HFFc6 (cell line): ENCODE results near the gene ZNF35. TPM values are rescaled to one million over a fixed set of nuclear protein-coding genes. Genes with fewer than 3 reads are reported as not detected.
A peak's percentile ranks its signal among the peaks of the same experiment; 100 is the strongest.

ENCODE experiments used
- DNase-seq: peaks from one replicate; pipeline ENCODE4 v3.0.0-alpha.2; 2018
- H3K27ac Mint-ChIP-seq: 2 replicates; pipeline ENCODE4 v1.8.0; 2020; ENCODE audit warnings: mild to moderate bottlenecking, mixed read lengths
- H3K27me3 Mint-ChIP-seq: 2 replicates; pipeline ENCODE4 v1.8.0; 2021; ENCODE audit warnings: mild to moderate bottlenecking, moderate library complexity, mixed read lengths; ENCODE audit not compliant: insufficient read depth
- H3K36me3 Mint-ChIP-seq: 2 replicates; pipeline ENCODE4 v1.8.0; 2021; ENCODE audit warnings: low read depth, mixed read lengths
- H3K4me1 Mint-ChIP-seq: 2 replicates; pipeline ENCODE4 v1.8.0; 2020; ENCODE audit warnings: low read depth, mixed read lengths
- H3K4me3 Mint-ChIP-seq: 2 replicates; pipeline ENCODE4 v1.8.0; 2020; ENCODE audit warnings: mild to moderate bottlenecking, moderate library complexity, mixed read lengths
- H3K9me3 Mint-ChIP-seq: 2 replicates; pipeline ENCODE4 v1.8.0; 2020; ENCODE audit warnings: mild to moderate bottlenecking, mixed read lengths
- total RNA-seq, 6 experiments: library from RNA; stranded (reverse); fragmentation: NEBNext Ultra II Directional; extraction: Animal tissue kit (Norgen Biotek cat#: 25700); gene quantifications; 2 replicates in 1 of 6; 3 replicates in 5 of 6; pipeline ENCODE4 v1.2.3, GENCODE V29; 2021
- TF ChIP-seq, protein P1 (sequence below): fragments of 200-600 bp; sonication (generic); IDR thresholded peaks from 2 replicates; pipeline ENCODE4 v1.5.0; 2021; ENCODE audit warnings: antibody characterized with exemption, mild to moderate bottlenecking

Gene ZNF35
- total RNA-seq, 6 experiments from 2014 or later, result 8.6 to 10.7 (median 10.0) TPM

DNA sequence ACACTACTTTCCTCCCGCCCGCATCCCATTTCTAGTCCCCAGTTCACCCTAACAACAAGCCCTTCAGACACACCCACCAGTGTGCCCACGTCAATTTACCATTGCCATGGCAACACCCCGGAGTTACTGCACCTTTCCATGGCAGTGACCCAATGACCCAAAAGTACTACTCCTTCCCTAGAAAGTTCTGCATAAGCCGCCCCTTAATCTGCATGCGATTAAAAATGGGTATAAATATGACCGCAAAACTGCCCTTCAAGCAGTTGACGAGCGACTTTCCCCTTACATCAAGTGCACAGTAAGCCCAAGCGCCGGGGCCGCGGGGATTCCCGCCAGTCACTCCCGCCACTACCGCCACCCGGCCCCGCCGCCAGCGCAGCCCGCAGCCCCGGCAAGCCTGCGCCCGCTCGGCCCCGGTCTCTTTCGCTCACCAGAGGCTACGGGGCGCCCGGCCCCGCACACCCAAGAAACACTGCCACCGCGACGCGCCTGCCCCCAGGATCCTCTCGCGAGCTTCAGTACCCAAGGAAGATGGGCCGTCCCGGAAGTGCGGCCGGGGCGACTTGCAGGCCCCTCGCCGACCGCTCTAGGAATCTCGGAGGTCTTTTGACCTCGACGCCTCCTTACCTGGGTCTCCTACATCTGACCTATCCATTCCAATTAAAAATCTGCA is 36.7 kb downstream of the ZNF35 start:
- peaks cover 23% of the 10 kb centered on the region for H3K36me3 Mint-ChIP-seq
- TF ChIP-seq, protein P1, sequence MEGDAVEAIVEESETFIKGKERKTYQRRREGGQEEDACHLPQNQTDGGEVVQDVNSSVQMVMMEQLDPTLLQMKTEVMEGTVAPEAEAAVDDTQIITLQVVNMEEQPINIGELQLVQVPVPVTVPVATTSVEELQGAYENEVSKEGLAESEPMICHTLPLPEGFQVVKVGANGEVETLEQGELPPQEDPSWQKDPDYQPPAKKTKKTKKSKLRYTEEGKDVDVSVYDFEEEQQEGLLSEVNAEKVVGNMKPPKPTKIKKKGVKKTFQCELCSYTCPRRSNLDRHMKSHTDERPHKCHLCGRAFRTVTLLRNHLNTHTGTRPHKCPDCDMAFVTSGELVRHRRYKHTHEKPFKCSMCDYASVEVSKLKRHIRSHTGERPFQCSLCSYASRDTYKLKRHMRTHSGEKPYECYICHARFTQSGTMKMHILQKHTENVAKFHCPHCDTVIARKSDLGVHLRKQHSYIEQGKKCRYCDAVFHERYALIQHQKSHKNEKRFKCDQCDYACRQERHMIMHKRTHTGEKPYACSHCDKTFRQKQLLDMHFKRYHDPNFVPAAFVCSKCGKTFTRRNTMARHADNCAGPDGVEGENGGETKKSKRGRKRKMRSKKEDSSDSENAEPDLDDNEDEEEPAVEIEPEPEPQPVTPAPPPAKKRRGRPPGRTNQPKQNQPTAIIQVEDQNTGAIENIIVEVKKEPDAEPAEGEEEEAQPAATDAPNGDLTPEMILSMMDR, result no peak
- peaks cover 32% of the 10 kb centered on the region for H3K4me1 Mint-ChIP-seq
- DNase-seq, result peak; percentile 21
- H3K9me3 Mint-ChIP-seq, result peaks cover 64% of the 10 kb centered on the region
- peaks cover 10% of the 10 kb centered on the region for H3K27me3 Mint-ChIP-seq
- peak overlapping the region; percentile 76 for H3K4me3 Mint-ChIP-seq
- peak overlapping the region; percentile 16; the same call in 1 of the 2 replicates for H3K27ac Mint-ChIP-seq

DNA sequence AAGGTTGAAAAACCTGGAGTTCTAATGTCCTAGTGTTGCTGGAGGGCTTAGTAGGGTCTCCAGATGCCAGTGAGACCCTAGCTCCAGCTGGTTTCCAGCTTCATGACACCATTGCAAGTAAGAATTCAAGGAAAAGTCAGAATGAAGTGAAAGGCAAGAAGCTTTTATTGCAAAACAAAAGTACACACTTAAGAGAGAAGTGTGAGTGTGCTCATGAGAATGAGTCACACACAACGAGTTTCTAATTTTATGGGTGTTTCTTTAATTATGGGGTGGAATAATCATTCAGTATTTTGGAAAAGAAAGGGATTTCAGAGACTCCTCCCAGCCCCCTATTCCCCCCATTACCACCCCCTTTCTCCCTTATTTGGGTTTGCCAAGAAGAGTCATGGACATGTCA is 39.4 kb downstream of the ZNF35 start:
- DNase-seq, result no peak
- H3K4me3 Mint-ChIP-seq, result no peak overlapping the region
- H3K27ac Mint-ChIP-seq, result no peak overlapping the region
- H3K36me3 Mint-ChIP-seq, result peaks cover 18% of the 10 kb centered on the region
- H3K27me3 Mint-ChIP-seq, result peaks cover 10% of the 10 kb centered on the region
- TF ChIP-seq, protein P1, result no peak
- H3K4me1 Mint-ChIP-seq, result peaks cover 11% of the 10 kb centered on the region; the same call in 1 of the 2 replicates
- H3K9me3 Mint-ChIP-seq, result peaks cover 59% of the 10 kb centered on the region

Other genes with a start within 250 kb of the ZNF35 start
- gene ZNF445, start 171.1 kb upstream of the ZNF35 start, total RNA-seq, result 10 to 100 TPM; 11.5 to 13.0 (median 12.5) TPM
- gene ZKSCAN7, start 93.5 kb upstream of the ZNF35 start, total RNA-seq, result 1 to 10 TPM in 2 of 6 experiments, under 1 TPM in 4; 0.57 to 1.2 (median 0.94) TPM
- under 1 TPM; 0.05 to 0.23 (median 0.14) TPM for gene ZNF660, start 63.8 kb upstream of the ZNF35 start, total RNA-seq
- 10 to 100 TPM; 12.0 to 13.5 (median 12.2) TPM for gene ZNF197, start 23.7 kb upstream of the ZNF35 start, total RNA-seq
- under 1 TPM; 0.09 to 0.88 (median 0.56) TPM for gene ZNF502, start 63.9 kb downstream of the ZNF35 start, total RNA-seq
- gene ZNF501, start 80.9 kb downstream of the ZNF35 start, total RNA-seq, result 1 to 10 TPM; 1.0 to 2.0 (median 1.7) TPM
- gene KIAA1143, start 112.9 kb downstream of the ZNF35 start, total RNA-seq, result 10 to 100 TPM; 25.5 to 36.7 (median 30.1) TPM
- gene KIF15, start 113.1 kb downstream of the ZNF35 start, total RNA-seq, result 10 to 100 TPM in 3 of 6 experiments, 1 to 10 TPM in 3; 4.4 to 11.9 (median 9.7) TPM
- gene TMEM42, start 213.2 kb downstream of the ZNF35 start, total RNA-seq, result 10 to 100 TPM; 13.9 to 19.9 (median 16.7) TPM
- gene TGM4, start 225.9 kb downstream of the ZNF35 start, total RNA-seq, result not detected